Amygdala (tissue), 56 donors: Measurements from ENCODE around the gene SEC11A.
"Not testable (repeated sequence)": the region's sequence is repeated elsewhere in the genome, so short reads cannot be mapped to it uniquely, and the experiment has no call there.

Experiments
- DNase-seq, 56 donors: peaks; one replicate each; lab custom pipeline; 2025; lab: John Stamatoyannopoulos, UW

Gene SEC11A

GRCh38 chr15:84740691-84741090 is 24.8 kb upstream of the SEC11A start:
- DNase-seq, result no peak

GRCh38 chr15:84737005-84737404 is 21.1 kb upstream of the SEC11A start:
- no peak for DNase-seq

- DNase-seq, result no peak
These were observed 20.4 kb upstream of the SEC11A start for GRCh38 chr15:84736375-84736774.

GRCh38 chr15:84735480-84736061 is 19.6 kb upstream of the SEC11A start:
- not testable (repeated sequence) for DNase-seq

DNA sequence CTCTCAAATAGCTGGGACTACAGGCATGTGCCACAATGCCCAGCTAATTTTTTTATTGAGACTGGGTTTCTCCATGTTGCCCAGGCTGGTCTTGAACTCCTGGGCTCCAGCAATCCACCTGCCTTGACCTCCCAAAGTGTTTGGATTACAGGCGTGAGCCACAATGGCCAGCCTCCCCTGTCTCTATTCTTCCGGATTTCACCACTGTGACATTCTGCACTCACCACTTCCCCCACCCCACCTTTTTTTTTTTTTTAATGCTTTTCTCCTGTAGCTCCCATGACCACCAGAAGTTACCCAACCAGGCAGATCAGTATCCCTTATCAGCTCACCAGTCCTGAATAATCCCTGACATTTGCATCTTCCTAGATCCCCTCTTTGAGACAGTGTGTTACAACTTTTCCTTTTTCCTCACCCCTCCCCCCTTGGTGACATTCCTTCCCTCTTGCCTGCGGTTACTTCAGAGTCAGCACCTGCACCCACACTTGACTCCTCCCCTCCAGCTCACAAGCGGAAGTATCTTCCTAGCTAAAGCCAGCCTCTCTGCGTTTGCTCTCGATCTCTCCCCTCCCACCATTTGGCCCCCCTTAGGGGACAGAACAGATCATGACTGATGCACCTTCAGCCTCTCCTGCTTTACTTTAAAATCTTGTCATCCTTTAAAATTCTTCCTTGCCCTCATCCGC is 19.0 kb upstream of the SEC11A start:
- DNase-seq, result peak in 2 of 56 donors; percentile 1 to 7

DNA sequence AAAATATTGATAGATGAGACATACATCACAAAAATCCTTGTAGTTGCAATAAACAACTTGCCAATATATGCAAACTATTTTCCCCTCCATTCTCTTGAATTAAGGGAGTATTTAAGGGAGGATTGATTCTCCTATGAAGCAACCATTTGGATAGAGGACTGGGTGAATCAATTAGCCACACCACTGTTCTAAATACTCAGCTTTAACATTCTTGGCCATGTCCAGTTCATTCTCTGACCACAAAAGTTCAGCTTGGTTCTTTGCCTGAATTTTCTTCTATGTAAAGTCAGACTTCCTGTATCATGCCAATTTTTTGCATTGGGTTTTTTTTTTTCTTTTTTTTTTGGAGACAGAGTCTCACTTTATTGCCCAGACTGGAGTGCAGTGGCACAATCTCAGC is 15.8 kb upstream of the SEC11A start:
- no peak for DNase-seq

GRCh38 chr15:84727429-84727828 is 11.5 kb upstream of the SEC11A start:
- no peak for DNase-seq

DNA sequence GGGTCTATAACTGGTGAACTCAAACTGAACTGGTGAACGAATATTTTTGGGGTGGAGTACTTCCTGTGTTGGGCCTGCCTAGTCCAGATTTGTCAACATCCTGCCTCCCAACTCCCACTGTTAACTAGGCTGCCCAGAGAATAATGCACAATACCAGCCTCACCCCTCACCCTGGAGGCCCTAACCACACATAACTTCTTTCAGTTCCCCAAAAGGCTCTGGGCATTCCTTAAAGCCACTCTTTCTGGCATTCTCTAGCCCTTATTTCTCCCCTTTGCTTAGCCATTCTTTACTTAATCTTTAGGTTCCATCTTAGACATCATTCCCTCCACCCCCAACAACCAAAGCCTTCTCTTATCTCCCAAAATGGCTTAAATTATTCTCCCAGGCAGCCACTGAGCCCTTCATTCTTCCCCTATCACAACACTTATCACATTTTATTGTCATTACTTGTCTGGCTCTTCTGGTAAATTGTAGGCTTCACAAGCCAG is 9.1 kb upstream of the SEC11A start:
- DNase-seq, result peak in 1 of 56 donors; percentile 7

DNA sequence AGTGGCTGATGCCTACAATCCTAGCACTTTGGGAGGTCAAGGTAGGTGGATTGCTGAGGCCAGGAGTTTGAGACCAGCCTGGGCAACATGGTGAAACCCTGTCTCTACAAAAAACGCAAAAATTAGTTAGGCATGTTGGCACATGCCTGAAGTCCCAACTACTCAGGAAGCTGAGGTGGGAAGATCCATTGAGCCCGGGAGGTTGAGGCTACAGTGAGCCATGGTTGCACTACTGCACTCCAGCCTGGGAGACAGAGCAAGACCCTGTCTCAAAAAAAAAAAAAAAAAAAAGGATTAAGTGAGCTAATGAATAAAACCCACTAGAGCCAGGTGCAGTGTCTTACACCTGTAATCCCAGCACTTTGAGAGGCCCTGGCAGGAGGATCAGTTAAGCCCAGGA is 6.7 kb upstream of the SEC11A start:
- DNase-seq, result no peak

GRCh38 chr15:84721371-84721770 is 5.4 kb upstream of the SEC11A start:
- no peak for DNase-seq

- peak in 15 of 56 donors; percentile 26 to 67 (median 46) for DNase-seq
These were observed 401 bp downstream of the SEC11A start for GRCh38 chr15:84715441-84716035.

DNA sequence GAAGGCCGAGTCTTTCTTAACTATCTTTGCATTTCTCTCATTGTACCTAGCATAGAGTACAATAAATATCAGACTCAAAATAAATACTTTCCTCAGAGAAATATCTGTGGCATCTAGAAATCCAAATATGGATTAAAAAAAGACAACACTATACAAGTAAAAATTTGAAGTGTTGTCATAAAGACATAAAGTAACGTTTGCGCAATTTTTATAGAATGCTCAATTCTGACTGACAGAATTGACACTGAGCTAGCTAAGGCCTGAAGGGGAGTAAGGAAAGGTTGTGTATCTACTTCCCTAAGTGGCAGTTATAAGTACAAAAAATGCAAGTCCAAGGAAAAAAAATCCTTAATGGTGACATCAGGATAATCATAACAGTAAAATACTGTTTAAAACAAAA is 1.1 kb downstream of the SEC11A start:
- DNase-seq, result no peak

DNA sequence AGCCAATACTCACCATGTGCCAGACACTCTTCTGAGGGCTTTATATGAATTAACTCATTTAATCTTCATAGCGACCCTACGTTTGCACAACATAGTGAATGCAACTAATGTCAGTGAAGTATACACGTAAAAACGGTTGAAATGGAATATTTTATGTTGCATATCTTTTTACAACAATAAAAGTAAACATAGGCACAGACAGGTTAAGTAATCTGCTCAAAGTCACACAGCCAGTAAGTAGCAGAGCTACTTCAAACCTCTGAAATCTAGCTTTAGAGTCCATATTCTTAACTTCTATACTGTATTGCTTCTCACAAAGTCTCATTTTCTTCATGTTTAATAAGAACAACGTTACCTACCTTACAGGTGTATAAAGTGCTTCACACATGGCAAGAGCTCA is 1.6 kb downstream of the SEC11A start:
- DNase-seq, result no peak

DNA sequence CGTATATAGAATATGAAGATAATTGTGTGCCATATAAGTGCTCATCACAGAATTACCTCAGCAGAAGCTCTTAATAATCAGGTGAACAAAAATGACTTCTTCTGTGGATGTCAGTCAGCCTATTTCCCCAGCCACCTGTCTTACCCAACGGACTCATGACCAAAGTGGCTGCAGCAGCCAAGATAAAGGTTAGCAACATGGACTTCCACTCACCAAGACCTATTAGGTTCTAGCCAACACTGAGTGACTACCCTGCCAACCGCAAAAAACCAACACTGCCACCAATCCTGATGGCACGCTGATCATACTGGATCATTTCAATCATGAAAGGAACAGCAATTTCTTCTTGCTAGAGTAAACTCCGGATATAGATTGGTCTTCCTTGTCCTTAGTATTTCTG is 12.1 kb downstream of the SEC11A start:
- no peak for DNase-seq

GRCh38 chr15:84702961-84703482 is 12.9 kb downstream of the SEC11A start:
- DNase-seq, result peak in 16 of 56 donors; percentile 4 to 66 (median 18)

DNA sequence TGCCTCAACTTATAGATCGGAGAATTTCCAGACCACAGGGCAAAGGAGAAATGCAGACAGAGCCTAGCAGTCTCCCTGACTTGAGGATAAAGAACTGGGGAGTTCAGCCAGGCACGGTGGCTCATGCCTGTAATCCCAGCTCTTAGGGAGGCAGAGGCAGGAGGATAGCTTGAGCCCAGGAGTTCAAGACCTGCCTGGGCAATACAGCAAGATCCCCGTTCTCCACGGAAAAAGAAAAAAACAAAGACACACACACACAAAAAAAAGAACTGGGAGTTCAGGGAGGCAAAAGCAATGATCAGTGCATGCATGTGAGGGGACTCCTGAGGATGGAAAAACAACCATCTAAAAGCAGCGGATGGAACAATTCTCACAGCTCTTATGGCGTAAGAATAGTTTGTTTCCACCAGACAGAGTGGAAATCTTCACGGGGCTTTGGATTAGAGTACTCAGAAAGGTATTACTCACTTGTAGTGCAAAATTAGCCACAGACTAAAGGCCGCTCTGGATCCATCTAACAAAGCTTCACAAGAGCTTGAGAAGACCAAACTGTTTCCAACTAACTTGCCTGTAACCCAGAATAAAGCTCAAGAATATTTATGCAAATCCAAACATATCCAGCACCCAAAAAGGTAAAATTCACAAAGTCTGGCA is 16.3 kb downstream of the SEC11A start:
- DNase-seq, result no peak

DNA sequence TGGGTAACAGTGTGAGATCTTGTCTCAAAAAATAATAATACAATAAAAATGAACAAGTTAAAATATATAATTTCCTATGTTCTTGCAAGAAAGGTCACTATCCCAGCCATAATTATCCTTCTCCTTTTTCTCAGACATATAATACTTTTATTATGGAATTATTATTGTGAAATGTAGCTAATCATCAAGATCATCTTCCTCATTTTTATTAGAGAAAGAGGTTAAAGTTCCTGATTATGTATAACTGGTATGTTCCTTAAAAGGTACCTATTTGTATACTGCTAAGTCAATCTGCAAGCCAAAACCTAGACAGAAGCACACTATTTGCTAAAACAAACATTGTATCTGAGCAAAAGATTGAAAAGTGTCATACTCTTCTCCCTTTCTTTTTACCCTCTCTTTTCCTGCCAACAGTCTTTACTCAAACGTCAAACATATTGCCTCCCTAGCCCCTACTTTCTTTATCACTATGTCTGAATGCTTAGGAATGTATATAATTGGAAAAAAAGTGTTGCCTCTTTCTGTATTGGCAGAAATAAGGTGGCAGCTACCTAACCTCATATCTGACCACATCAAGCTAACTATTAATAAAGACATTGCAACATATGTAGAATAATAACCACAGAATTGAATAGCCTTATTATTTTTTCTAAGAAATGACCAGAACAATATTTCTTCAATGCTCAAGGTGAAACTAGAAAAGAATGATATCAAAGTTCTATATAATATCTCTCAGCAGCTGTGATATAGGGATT is 18.5 kb downstream of the SEC11A start:
- no peak for DNase-seq

GRCh38 chr15:84696757-84697156 is 19.2 kb downstream of the SEC11A start:
- no peak for DNase-seq

DNA sequence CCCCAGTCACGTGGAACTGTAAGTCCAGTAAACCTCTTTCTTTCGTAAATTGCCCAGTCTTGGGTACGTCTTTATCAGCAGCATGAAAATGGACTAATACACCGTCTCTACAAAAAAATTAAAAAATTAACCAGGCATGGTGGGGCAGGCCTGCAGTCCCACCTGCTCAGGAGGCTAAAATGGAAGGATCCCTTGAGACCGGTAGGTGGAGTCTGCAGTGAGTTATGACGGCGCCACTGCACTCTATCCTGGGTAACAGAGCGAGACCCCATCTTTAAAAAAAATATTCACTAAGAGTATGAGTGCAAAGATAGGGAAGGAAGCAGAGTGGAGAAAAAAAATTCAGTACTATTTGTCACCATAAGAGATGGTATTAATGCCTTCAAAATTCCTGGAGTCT is 25.6 kb downstream of the SEC11A start:
- no peak for DNase-seq

DNA sequence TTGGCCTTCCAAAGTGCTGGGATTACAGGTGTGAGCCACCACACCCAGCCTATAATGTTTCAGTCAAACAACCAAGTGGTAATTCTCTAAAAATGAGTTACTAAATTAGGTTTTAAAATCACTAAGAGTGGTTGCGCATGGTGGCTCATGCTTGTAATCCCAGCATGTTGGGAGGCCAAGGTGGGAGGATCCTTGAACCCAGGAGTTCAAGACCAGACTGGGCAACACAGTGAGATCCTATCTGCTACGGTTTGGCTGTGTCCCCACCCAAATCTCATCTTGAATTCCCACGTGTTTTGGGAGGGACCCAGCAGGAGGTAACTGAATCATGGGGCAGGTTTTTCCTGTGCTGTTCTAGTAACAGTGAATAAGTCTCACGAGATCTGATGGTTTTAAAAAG is 26.1 kb downstream of the SEC11A start:
- no peak for DNase-seq
